ENCODE data around the gene DRAM2. TPM values are rescaled to one million over a fixed set of nuclear protein-coding genes. Genes with fewer than 3 reads are reported as not detected.

DRAM2 gene
- total and polyA plus RNA-seq, 2 donors from 2014 or later: 31.9 to 54.5 TPM

DNA sequence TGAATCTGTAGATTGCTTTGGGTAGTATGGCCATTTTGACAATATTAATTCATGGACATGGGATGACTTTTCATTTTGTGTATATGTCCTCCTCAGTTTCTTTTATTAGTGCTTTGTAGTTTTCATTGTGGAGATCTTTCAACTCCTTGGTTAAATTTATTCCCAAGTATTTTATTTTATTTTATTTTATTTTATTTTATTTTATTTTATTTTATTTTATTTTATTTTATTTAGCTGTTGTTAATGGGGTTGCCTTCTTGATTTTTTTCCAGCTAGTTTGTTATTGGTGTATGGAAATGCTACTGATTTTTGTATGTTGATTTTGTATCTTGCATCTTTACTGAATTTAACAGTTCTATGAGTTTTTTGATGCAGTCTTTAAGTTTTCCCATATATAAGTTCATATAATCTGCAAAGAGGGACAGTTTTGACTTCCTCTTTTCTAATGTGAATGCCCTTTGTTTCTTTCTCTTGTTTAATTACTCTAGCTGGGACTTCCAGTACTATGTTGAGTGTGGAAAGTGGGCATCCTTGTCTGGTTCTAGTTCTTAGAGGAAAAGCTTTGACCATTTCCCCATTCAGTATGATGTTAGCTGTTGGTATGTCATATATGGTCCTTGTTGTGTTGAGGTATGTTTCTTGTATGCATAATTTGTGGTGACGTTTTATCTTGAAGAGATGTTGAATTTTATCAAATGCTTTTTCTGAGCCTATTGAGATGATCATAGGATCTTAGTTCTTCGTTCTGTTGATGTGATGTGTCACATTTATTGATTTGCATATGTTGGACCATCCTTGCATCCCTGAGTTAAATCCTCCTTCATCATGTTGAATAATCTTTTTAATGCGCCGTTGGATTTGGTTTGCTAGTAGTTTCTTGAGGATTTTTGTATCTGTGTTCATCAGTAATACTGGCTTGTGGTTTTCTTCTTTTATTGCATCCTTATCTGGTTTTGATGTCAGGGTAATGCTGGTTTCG is 14.4 kb upstream of the DRAM2 start:
- H3K4me3 ChIP-seq (ENCODE audit: low read length in 3 of 3): no peak overlapping the region
- no peak overlapping the region for H3K27ac ChIP-seq (ENCODE audit: low read depth in 2 of 2, low read length in 2 of 2)
- FAIRE-seq (no peak), DNase-seq (no peak)
- peaks cover 2 to 20% (median 9%) of the 10 kb centered on the region in 3 donors for H3K36me3 ChIP-seq (ENCODE audit: control insufficient read depth in 2 of 3, insufficient read depth in 3 of 3, low read length in 3 of 3)
- no peaks in the 10 kb centered on the region for H3K9me3 ChIP-seq (ENCODE audit: control insufficient read depth in 2 of 3, insufficient read depth in 1 of 3, low read length in 3 of 3)
- H3K27me3 ChIP-seq (ENCODE audit: control insufficient read depth, insufficient read depth, low read length): no peaks in the 10 kb centered on the region
- no peak for TF ChIP-seq CTCF (IDR thresholded peaks at IDR 0.05; ENCODE audit: borderline replicate concordance, extremely low read depth, insufficient read depth)
- no peak overlapping the region for H3K9ac ChIP-seq (ENCODE audit: low read length in 3 of 3)
- H3K4me1 ChIP-seq (ENCODE audit: control insufficient read depth in 2 of 3, insufficient read depth in 2 of 3, low read depth in 1 of 3, low read length in 3 of 3): peaks cover 0 to 2% (median 0%) of the 10 kb centered on the region in 3 donors
- intact Hi-C loops (cut with DNase I): no loop called here

- Histone ChIP-seq H3K27me3 (ENCODE audit: control insufficient read depth, insufficient read depth, low read length) (no peaks in the 10 kb centered on the region), H3K4me1 (ENCODE audit: control insufficient read depth in 2 of 3, insufficient read depth in 2 of 3, low read depth in 1 of 3, low read length in 3 of 3) (peaks cover 0 to 2% (median 0%) of the 10 kb centered on the region in 3 donors), H3K36me3 (ENCODE audit: control insufficient read depth in 2 of 3, insufficient read depth in 3 of 3, low read length in 3 of 3) (peaks cover 2 to 31% (median 16%) of the 10 kb centered on the region in 3 donors), H3K4me3 (ENCODE audit: low read length in 3 of 3) (no peak overlapping the region), H3K9me3 (ENCODE audit: control insufficient read depth in 2 of 3, insufficient read depth in 1 of 3, low read length in 3 of 3) (no peaks in the 10 kb centered on the region), H3K9ac (ENCODE audit: low read length in 3 of 3) (no peak overlapping the region), H3K27ac (ENCODE audit: low read depth in 2 of 2, low read length in 2 of 2) (no peak overlapping the region)
- no peak for FAIRE-seq
- no peak for TF ChIP-seq CTCF (IDR thresholded peaks at IDR 0.05; ENCODE audit: borderline replicate concordance, extremely low read depth, insufficient read depth)
- DNase-seq: no peak
- intact Hi-C loops (cut with DNase I): no loop called here
These were observed 11.9 kb upstream of the DRAM2 start for GRCh38 chr1:111151838-111152237.

- TF ChIP-seq CTCF (IDR thresholded peaks at IDR 0.05; ENCODE audit: borderline replicate concordance, extremely low read depth, insufficient read depth): no peak
- intact Hi-C loops (cut with DNase I): no loop called here
- Histone ChIP-seq H3K4me3 (ENCODE audit: low read length in 3 of 3) (no peak overlapping the region), H3K36me3 (ENCODE audit: control insufficient read depth in 2 of 3, insufficient read depth in 3 of 3, low read length in 3 of 3) (peaks cover 0 to 29% (median 15%) of the 10 kb centered on the region in 3 donors), H3K9me3 (ENCODE audit: control insufficient read depth in 2 of 3, insufficient read depth in 1 of 3, low read length in 3 of 3) (no peaks in the 10 kb centered on the region), H3K9ac (ENCODE audit: low read length in 3 of 3) (no peak overlapping the region), H3K27me3 (ENCODE audit: control insufficient read depth, insufficient read depth, low read length) (no peaks in the 10 kb centered on the region), H3K27ac (ENCODE audit: low read depth in 2 of 2, low read length in 2 of 2) (no peak overlapping the region), H3K4me1 (ENCODE audit: control insufficient read depth in 2 of 3, insufficient read depth in 2 of 3, low read depth in 1 of 3, low read length in 3 of 3) (peaks cover 0 to 2% (median 0%) of the 10 kb centered on the region in 3 donors)
- FAIRE-seq (no peak), DNase-seq (no peak)
These were observed 8.5 kb upstream of the DRAM2 start for GRCh38 chr1:111148376-111148881.

Measured in kidney (tissue), 14 donors.